ENCODE data around the gene PYGM.

DNA sequence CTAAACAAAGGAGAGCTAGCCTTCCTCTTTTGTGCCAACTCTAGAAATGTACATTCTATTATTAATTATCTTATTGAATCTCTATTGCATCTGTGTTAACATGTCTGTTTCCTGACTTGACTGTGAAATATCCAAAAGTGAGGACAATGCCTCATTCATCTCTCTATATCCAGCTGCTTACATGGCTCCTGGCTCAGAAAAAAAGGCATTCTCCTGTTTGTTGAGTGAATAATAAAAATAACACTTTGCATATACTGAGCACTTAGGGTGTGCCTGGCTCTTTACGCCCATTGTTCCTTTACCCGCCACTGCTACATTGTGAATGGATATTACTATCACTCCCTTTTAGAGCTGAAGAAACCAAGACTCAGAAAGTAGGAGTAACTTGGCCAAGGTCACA lies 56.7 kb downstream of the PYGM start:
- TF ChIP-seq CTCF (IDR thresholded peaks at IDR 0.05) (no peak), POLR2A (IDR thresholded peaks at IDR 0.05) (no peak)

Data from lower leg skin (tissue), 3 donors.